Body of pancreas (tissue), 4 donors: ENCODE data around the gene KCTD2. TPM values are rescaled to one million over a fixed set of nuclear protein-coding genes. Genes with fewer than 3 reads are reported as not detected.

ENCODE experiments used
- ATAC-seq: fragments of 150-250 bp; one replicate; pipeline ENCODE4 v1.9.1; 2016
- DNase-seq, 4 donors: peaks; one replicate each; pipeline ENCODE4 v3.0.0-alpha.2; 2019
- H3K27ac ChIP-seq, 4 donors: fragments of 200-600 bp; sonication (generic); 1 replicate in 3 of 4; 2 replicates in 1 of 4; pipeline versions ENCODE4 v1.5.1 to v1.6.1; 2016 to 2019; ENCODE audit warnings: mild to moderate bottlenecking in 1 of 4, mixed read lengths in 1 of 4, moderate library complexity in 1 of 4
- H3K27me3 ChIP-seq, 2 donors: fragments of 200-600 bp; sonication (generic); one replicate each; pipeline ENCODE4 v1.6.0; 2016; ENCODE audit warnings: mild to moderate bottlenecking in 1 of 2
- H3K36me3 ChIP-seq, 2 donors: fragments of 200-600 bp; sonication (generic); replicated peaks in 1 of 2; 2 replicates each; pipeline ENCODE4 v1.5.1; 2016; ENCODE audit warnings: low read depth in 2 of 2; ENCODE audit not compliant: insufficient read depth in 1 of 2
- H3K4me1 ChIP-seq: fragments of 200-600 bp; sonication (generic); one replicate; pipeline ENCODE4 v1.6.0; 2016
- H3K4me3 ChIP-seq, 2 donors: fragments of 200-600 bp; sonication (generic); 1 replicate in 1 of 2; 2 replicates in 1 of 2; pipeline ENCODE4 v1.5.1; 2016 to 2019
- H3K9me3 ChIP-seq, 3 donors: fragments of 200-600 bp; sonication (generic); 1 replicate in 2 of 3; 2 replicates in 1 of 3; pipeline ENCODE4 v1.5.1; 2016
- CTCF ChIP-seq, 7 experiments: fragments of 450-650 bp in 4 of 7; fragments of 200-600 bp in 3 of 7; sonication (generic) in 3 of 7; IDR thresholded peaks; one replicate each; pipeline ENCODE4 v1.5.1; 2016 to 2019; ENCODE audit warnings: antibody characterized with exemption in 7 of 7
- POLR2A ChIP-seq, 3 donors: fragments of 450-650 bp; IDR thresholded peaks; one replicate each; pipeline ENCODE4 v1.6.1; 2016; ENCODE audit warnings: antibody characterized with exemption in 3 of 3, mild to moderate bottlenecking in 2 of 3
- WGBS, 2 donors: methylation state at CpG; one replicate each; pipeline ENCODE4 v1.1.5; 2017; 5-methylcytosine and 5-hydroxymethylcytosine counted together
- intact Hi-C: fragments of 100-400 bp; cut with DNase I; formaldehyde crosslinking; loops from one replicate; pipeline ENCODE4 v1.15.1; 2023
- total RNA-seq, 2 donors: library from RNA; depleted of rRNA; stranded (reverse); fragments of >200 nt; gene quantifications; one replicate each; pipeline ENCODE4 v1.1.0, GENCODE V29; 2016

KCTD2 gene
- total RNA-seq, 2 donors from 2014 or later = 11.2 to 12.7 TPM

- H3K36me3 ChIP-seq = peaks cover 0 to 11% of the 10 kb centered on the region in 2 donors
- intact Hi-C loops = no loop called here
- H3K27ac ChIP-seq = no peak overlapping the region
- no peaks in the 10 kb centered on the region for H3K4me1 ChIP-seq
- no peak for DNase-seq
- 94 to 95% methylated on average over 10 of the region's 10 CpGs for WGBS, 2 donors
- no peaks in the 10 kb centered on the region for H3K27me3 ChIP-seq
- no peak for TF ChIP-seq CTCF (IDR thresholded peaks at IDR 0.05)
- TF ChIP-seq POLR2A (IDR thresholded peaks at IDR 0.05) = no peak
- no peak overlapping the region for H3K4me3 ChIP-seq
- no peak for ATAC-seq
- no peaks in the 10 kb centered on the region for H3K9me3 ChIP-seq
These were observed 14.0 kb downstream of the KCTD2 start for GRCh38 chr17:75061055-75061438.

- no peaks in the 10 kb centered on the region for H3K9me3 ChIP-seq
- no peak for ATAC-seq
- no peaks in the 10 kb centered on the region for H3K4me1 ChIP-seq
- intact Hi-C loops = no loop called here
- H3K27me3 ChIP-seq = no peaks in the 10 kb centered on the region
- no peak overlapping the region for H3K27ac ChIP-seq
- DNase-seq = no peak
- H3K36me3 ChIP-seq = peaks cover 0 to 11% of the 10 kb centered on the region in 2 donors
- H3K4me3 ChIP-seq = no peak overlapping the region
- 85% methylated on average over 5 to 8 of the region's 8 CpGs for WGBS, 2 donors
- TF ChIP-seq POLR2A (IDR thresholded peaks at IDR 0.05) = no peak
- TF ChIP-seq CTCF (IDR thresholded peaks at IDR 0.05) = no peak
These were observed 14.6 kb downstream of the KCTD2 start for GRCh38 chr17:75061618-75062017.

GRCh38 chr17:75063201-75063600, 16.2 kb downstream of the KCTD2 start:
- TF ChIP-seq CTCF (IDR thresholded peaks at IDR 0.05) (no peak), POLR2A (IDR thresholded peaks at IDR 0.05) (no peak)
- DNase-seq (no peak), ATAC-seq (no peak)
- Histone ChIP-seq H3K27me3 (no peaks in the 10 kb centered on the region), H3K36me3 (peaks cover 0 to 11% of the 10 kb centered on the region in 2 donors), H3K9me3 (no peaks in the 10 kb centered on the region), H3K4me1 (no peaks in the 10 kb centered on the region), H3K27ac (no peak overlapping the region), H3K4me3 (no peak overlapping the region)
- intact Hi-C loops = no loop called here
- WGBS, 2 donors = 88 to 90% methylated on average over 10 to 13 of the region's 13 CpGs

GRCh38 chr17:75063626-75064025, 16.6 kb downstream of the KCTD2 start:
- no peak for TF ChIP-seq CTCF (IDR thresholded peaks at IDR 0.05)
- TF ChIP-seq POLR2A (IDR thresholded peaks at IDR 0.05) = no peak
- ATAC-seq (no peak), DNase-seq (no peak)
- intact Hi-C loops = no loop called here
- peaks cover 0 to 11% of the 10 kb centered on the region in 2 donors for H3K36me3 ChIP-seq
- no peaks in the 10 kb centered on the region for H3K4me1 ChIP-seq
- no peaks in the 10 kb centered on the region for H3K27me3 ChIP-seq
- WGBS, 2 donors = 85 to 88% methylated on average over 3 of the region's 3 CpGs
- no peaks in the 10 kb centered on the region for H3K9me3 ChIP-seq
- H3K27ac ChIP-seq = no peak overlapping the region
- H3K4me3 ChIP-seq = no peak overlapping the region

- ATAC-seq = no peak
- no peak for DNase-seq
These were observed 17.0 kb downstream of the KCTD2 start for GRCh38 chr17:75064040-75064439.

More at GRCh38 chr17:75064040-75064439, 17.0 kb downstream of the KCTD2 start:
- WGBS, 2 donors = 87 to 93% methylated on average over 10 to 11 of the region's 11 CpGs
- TF ChIP-seq POLR2A (IDR thresholded peaks at IDR 0.05) = no peak
- no peak for TF ChIP-seq CTCF (IDR thresholded peaks at IDR 0.05)
- Histone ChIP-seq H3K27me3 (no peaks in the 10 kb centered on the region), H3K9me3 (no peaks in the 10 kb centered on the region), H3K36me3 (peaks cover 0 to 11% of the 10 kb centered on the region in 2 donors), H3K27ac (no peak overlapping the region), H3K4me3 (no peak overlapping the region), H3K4me1 (no peaks in the 10 kb centered on the region)
- intact Hi-C loops = no loop called here
